Trophoblast cell (in vitro differentiated cells and primary cell): ENCODE measurements around the gene MALSU1.

Experiments
- DNase-seq, 2 donors: peaks; one replicate each; pipeline ENCODE4 v3.0.0-alpha.2; 2016
- H2AFZ ChIP-seq: 2 replicates; pipeline ENCODE4 v1.6.1; 2013; ENCODE audit warnings: low read length, moderate library complexity, mild to moderate bottlenecking; ENCODE audit not compliant: insufficient read depth, poor library complexity
- H2AK5ac ChIP-seq: 2 replicates; pipeline ENCODE4 v1.6.1; 2013; ENCODE audit warnings: mild to moderate bottlenecking, low read length
- H2BK120ac ChIP-seq: 2 replicates; pipeline ENCODE4 v1.6.1; 2013; ENCODE audit warnings: low read length, mild to moderate bottlenecking, moderate library complexity; ENCODE audit not compliant: insufficient read depth, poor library complexity
- H2BK12ac ChIP-seq: 2 replicates; pipeline ENCODE4 v1.6.1; 2013; ENCODE audit warnings: mild to moderate bottlenecking, low read length, moderate library complexity
- H2BK5ac ChIP-seq: 2 replicates; pipeline ENCODE4 v1.6.1; 2013; ENCODE audit warnings: low read length, low read depth, moderate library complexity, mild to moderate bottlenecking; ENCODE audit not compliant: poor library complexity
- H3K14ac ChIP-seq: 2 replicates; pipeline ENCODE4 v1.6.1; 2013; ENCODE audit warnings: mild to moderate bottlenecking, low read length
- H3K18ac ChIP-seq: 2 replicates; pipeline ENCODE4 v1.6.1; 2013; ENCODE audit warnings: mild to moderate bottlenecking, low read length
- H3K23ac ChIP-seq: 2 replicates; pipeline ENCODE4 v1.6.1; 2013; ENCODE audit warnings: low read length
- H3K27ac ChIP-seq: 2 replicates; pipeline ENCODE4 v1.5.1; 2013; ENCODE audit warnings: low read depth, mild to moderate bottlenecking, inconsistent platforms, low read length, moderate library complexity
- H3K27me3 ChIP-seq: 2 replicates; pipeline ENCODE4 v1.6.1; 2013; ENCODE audit warnings: inconsistent platforms, mild to moderate bottlenecking, low read length, moderate library complexity; ENCODE audit not compliant: insufficient read depth
- H3K36me3 ChIP-seq, 2 experiments: 1 replicate in 1 of 2; 2 replicates in 1 of 2; pipeline ENCODE4 v1.6.1; 2013; ENCODE audit warnings: low read length in 2 of 2, mild to moderate bottlenecking in 2 of 2, moderate library complexity in 1 of 2; ENCODE audit not compliant: insufficient read depth in 2 of 2, control insufficient read depth in 1 of 2
- H3K4ac ChIP-seq: 2 replicates; pipeline ENCODE4 v1.6.1; 2013; ENCODE audit warnings: low read depth, mild to moderate bottlenecking, low read length, moderate library complexity
- H3K4me1 ChIP-seq, 2 experiments: 1 replicate in 1 of 2; 2 replicates in 1 of 2; pipeline ENCODE4 v1.6.1; 2013; ENCODE audit warnings: low read length in 2 of 2, mild to moderate bottlenecking in 2 of 2, moderate library complexity in 1 of 2; ENCODE audit not compliant: insufficient read depth in 2 of 2, control insufficient read depth in 1 of 2
- H3K4me2 ChIP-seq: 2 replicates; pipeline ENCODE4 v1.6.1; 2013; ENCODE audit warnings: inconsistent platforms, mild to moderate bottlenecking, low read length, moderate library complexity
- H3K4me3 ChIP-seq: 2 replicates; pipeline ENCODE4 v1.5.1; 2013; ENCODE audit warnings: mild to moderate bottlenecking, low read depth, low read length, inconsistent platforms
- H3K79me1 ChIP-seq: one replicate; pipeline ENCODE4 v1.6.1; 2013; ENCODE audit warnings: low read length
- H3K79me2 ChIP-seq: 2 replicates; pipeline ENCODE4 v1.6.1; 2013; ENCODE audit warnings: low read length, mild to moderate bottlenecking; ENCODE audit not compliant: control insufficient read depth, insufficient read depth, poor library complexity
- H3K9ac ChIP-seq: 2 replicates; pipeline ENCODE4 v1.6.1; 2013; ENCODE audit warnings: mild to moderate bottlenecking, low read length
- H3K9me3 ChIP-seq: 2 replicates; pipeline ENCODE4 v1.6.1; 2013; ENCODE audit warnings: low read depth, mild to moderate bottlenecking, control low read depth, inconsistent platforms, low read length; ENCODE audit not compliant: insufficient read depth
- H4K12ac ChIP-seq: 2 replicates; pipeline ENCODE4 v1.6.1; 2013; ENCODE audit warnings: low read depth, mild to moderate bottlenecking, low read length, moderate library complexity
- H4K8ac ChIP-seq: 2 replicates; pipeline ENCODE4 v1.6.1; 2013; ENCODE audit warnings: low read depth, mild to moderate bottlenecking, low read length, moderate library complexity
- H4K91ac ChIP-seq: one replicate; pipeline ENCODE4 v1.6.1; 2013; ENCODE audit warnings: low read depth, mild to moderate bottlenecking, low read length, moderate library complexity
- WGBS: extraction: QIAGEN DNeasy Blood & Tissue Kit; methylation state at CpG from one replicate; pipeline ENCODE4 v1.1.7; 2013; ENCODE audit warnings: missing lambda C conversion rate; ENCODE audit not compliant: insufficient read length, insufficient coverage; ENCODE audit errors: extremely low coverage; 5-methylcytosine and 5-hydroxymethylcytosine counted together

Gene MALSU1

GRCh38 chr7:23260371-23260770 lies 38.8 kb upstream of the MALSU1 start:
- H2BK120ac ChIP-seq = no peak overlapping the region
- no peak overlapping the region for H3K4ac ChIP-seq
- H3K4me1 ChIP-seq = no peaks in the 10 kb centered on the region
- no peaks in the 10 kb centered on the region for H3K79me2 ChIP-seq
- H4K8ac ChIP-seq = no peak overlapping the region
- no peaks in the 10 kb centered on the region for H3K9me3 ChIP-seq
- H3K14ac ChIP-seq = no peak overlapping the region
- H3K27ac ChIP-seq = no peak overlapping the region
- no peak overlapping the region for H3K4me3 ChIP-seq
- H2BK12ac ChIP-seq = no peak overlapping the region
- H3K9ac ChIP-seq = no peak overlapping the region
- no peak overlapping the region for H3K4me2 ChIP-seq
- H4K12ac ChIP-seq = no peak overlapping the region
- H3K79me1 ChIP-seq = no peaks in the 10 kb centered on the region
- H3K23ac ChIP-seq = no peak overlapping the region
- no peak overlapping the region for H3K18ac ChIP-seq
- H4K91ac ChIP-seq = no peak overlapping the region
- no peak for DNase-seq
- H2BK5ac ChIP-seq = no peak overlapping the region
- H2AK5ac ChIP-seq = no peak overlapping the region
- no peak overlapping the region for H2AFZ ChIP-seq
- no CpG with 5 or more reads among the region's 10 CpGs for WGBS
- no peaks in the 10 kb centered on the region for H3K36me3 ChIP-seq
- no peaks in the 10 kb centered on the region for H3K27me3 ChIP-seq

- no peaks in the 10 kb centered on the region for H3K79me1 ChIP-seq
- no peak overlapping the region for H4K91ac ChIP-seq
- H3K4me3 ChIP-seq = no peak overlapping the region
- no peaks in the 10 kb centered on the region for H3K79me2 ChIP-seq
- peak in 1 of 2 donors; percentile 64 for DNase-seq
- H2AFZ ChIP-seq = no peak overlapping the region
- H3K27me3 ChIP-seq = no peaks in the 10 kb centered on the region
- no peak overlapping the region for H3K23ac ChIP-seq
- H2BK120ac ChIP-seq = no peak overlapping the region
- no peak overlapping the region for H3K4ac ChIP-seq
- no peak overlapping the region for H3K14ac ChIP-seq
- peaks cover under 1% of the 10 kb centered on the region for H3K9me3 ChIP-seq
- H4K12ac ChIP-seq = no peak overlapping the region
- no peak overlapping the region for H3K27ac ChIP-seq
- no peak overlapping the region for H4K8ac ChIP-seq
- no peaks in the 10 kb centered on the region for H3K36me3 ChIP-seq
- H3K9ac ChIP-seq = no peak overlapping the region
- H3K4me2 ChIP-seq = no peak overlapping the region
- no peak overlapping the region for H2AK5ac ChIP-seq
- no peak overlapping the region for H2BK12ac ChIP-seq
- H3K4me1 ChIP-seq = no peaks in the 10 kb centered on the region
- no CpG with 5 or more reads among the region's 7 CpGs for WGBS
- no peak overlapping the region for H3K18ac ChIP-seq
- no peak overlapping the region for H2BK5ac ChIP-seq
Measured at GRCh38 chr7:23261843-23262452, 37.2 kb upstream of the MALSU1 start.

GRCh38 chr7:23264916-23265458 lies 34.2 kb upstream of the MALSU1 start:
- DNase-seq = no peak
- Histone ChIP-seq H4K91ac (no peak overlapping the region), H3K27ac (no peak overlapping the region), H4K12ac (no peak overlapping the region), H3K79me2 (no peaks in the 10 kb centered on the region), H2AFZ (no peak overlapping the region), H3K9ac (no peak overlapping the region), H3K4me2 (no peak overlapping the region), H2BK120ac (no peak overlapping the region), H3K4me3 (no peak overlapping the region), H3K79me1 (no peaks in the 10 kb centered on the region), H3K4me1 (no peaks in the 10 kb centered on the region), H3K18ac (no peak overlapping the region), H3K9me3 (peaks cover 4% of the 10 kb centered on the region), H4K8ac (no peak overlapping the region), H3K14ac (no peak overlapping the region), H2BK5ac (no peak overlapping the region), H3K27me3 (no peaks in the 10 kb centered on the region), H3K36me3 (no peaks in the 10 kb centered on the region), H3K4ac (no peak overlapping the region), H2BK12ac (no peak overlapping the region), H3K23ac (no peak overlapping the region), H2AK5ac (no peak overlapping the region)
- whole genome bisulfite sequencing = no CpG with 5 or more reads among the region's 7 CpGs

GRCh38 chr7:23266918-23267317 lies 32.2 kb upstream of the MALSU1 start:
- Histone ChIP-seq H3K23ac (no peak overlapping the region), H3K4ac (no peak overlapping the region), H4K8ac (no peak overlapping the region), H4K91ac (no peak overlapping the region), H2AFZ (no peak overlapping the region), H3K36me3 (no peaks in the 10 kb centered on the region), H3K27ac (no peak overlapping the region), H2BK5ac (no peak overlapping the region), H3K4me2 (no peak overlapping the region), H3K4me1 (no peaks in the 10 kb centered on the region), H3K79me2 (no peaks in the 10 kb centered on the region), H2BK120ac (no peak overlapping the region), H3K9ac (no peak overlapping the region), H2BK12ac (no peak overlapping the region), H3K4me3 (no peak overlapping the region), H3K27me3 (no peaks in the 10 kb centered on the region), H3K9me3 (peaks cover 4% of the 10 kb centered on the region), H4K12ac (no peak overlapping the region), H3K18ac (no peak overlapping the region), H3K79me1 (no peaks in the 10 kb centered on the region), H2AK5ac (no peak overlapping the region), H3K14ac (no peak overlapping the region)
- no CpG with 5 or more reads among the region's 2 CpGs for WGBS
- no peak for DNase-seq
